Stomach (tissue), 4 donors: ENCODE results near the gene PAGR1.
"Not testable (repeated sequence)": the region's sequence is repeated elsewhere in the genome, so short reads cannot be mapped to it uniquely, and the experiment has no call there.

Experiments used
- CTCF ChIP-seq, 7 experiments: fragments of 450-650 bp in 4 of 7; fragments of 200-600 bp in 3 of 7; sonication (generic) in 3 of 7; IDR thresholded peaks; one replicate each; pipeline ENCODE4 v1.5.1; 2016 to 2019; ENCODE audit warnings: antibody characterized with exemption in 7 of 7, control low read depth in 2 of 7, mild to moderate bottlenecking in 1 of 7
- POLR2A ChIP-seq, 4 donors: fragments of 450-650 bp; IDR thresholded peaks; one replicate each; pipeline ENCODE4 v1.6.1; 2016; ENCODE audit warnings: antibody characterized with exemption in 4 of 4, control low read depth in 2 of 4, mild to moderate bottlenecking in 1 of 4, moderate library complexity in 1 of 4
- POLR2AphosphoS5 ChIP-seq, 3 donors: sonication (generic); formaldehyde crosslinking; IDR thresholded peaks; one replicate each; pipeline ENCODE4 v1.6.1; 2016; ENCODE audit warnings: antibody characterized with exemption in 3 of 3

DNA sequence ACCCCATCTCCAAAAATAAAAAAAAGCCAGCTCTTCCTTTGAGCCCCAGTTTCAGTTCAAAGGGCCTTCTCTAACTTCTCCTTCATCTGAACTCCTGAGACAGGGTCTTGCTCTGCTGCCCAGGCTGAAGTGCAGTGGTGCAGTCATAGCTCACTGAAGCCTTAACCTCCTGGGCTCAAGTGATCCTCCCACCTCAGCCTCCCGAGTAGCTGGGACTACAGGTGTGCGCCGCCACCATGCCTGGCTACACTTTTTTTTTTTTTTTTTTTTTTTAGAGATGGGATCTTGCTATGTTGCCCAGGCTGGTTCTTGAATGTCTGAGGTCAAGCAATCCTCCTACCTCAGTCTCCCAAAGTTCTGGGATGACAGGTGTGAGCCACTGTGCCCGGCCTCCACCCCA lies 17.3 kb downstream of the PAGR1 start:
- not testable (repeated sequence) for TF ChIP-seq CTCF, POLR2A, POLR2AphosphoS5 (IDR thresholded peaks at IDR 0.05)
